HEK293 (cell line): ENCODE measurements around the gene CADM4.
A peak's percentile ranks its signal among the peaks of the same experiment; 100 is the strongest.

Source experiments
- CTCF ChIA-PET: fragments of 350-600 bp; formaldehyde crosslinking; extraction: SDS; loops from one replicate; lab custom pipeline; 2021; ENCODE audit warnings: antibody characterized with exemption; lab: Yijun Ruan, JAX
- POLR2A ChIA-PET: fragments of 300-600 bp; formaldehyde crosslinking; extraction: SDS; loops from one replicate; lab custom pipeline; 2020; ENCODE audit warnings: antibody characterized with exemption, inconsistent platforms; lab: Yijun Ruan, JAX
- H3K27ac ChIP-seq: fragments of 200-500 bp; sonication (Bioruptor generic); 2 replicates; pipeline ENCODE4 v1.5.1; 2014; ENCODE audit warnings: low read depth, low read length, control low read depth, inconsistent platforms; ENCODE audit errors: extremely low read depth
- H3K36me3 ChIP-seq, 2 experiments: fragments of 200-500 bp in 1 of 2; sonication (Bioruptor generic) in 1 of 2; 1 replicate in 1 of 2; 2 replicates in 1 of 2; pipeline ENCODE4 v1.5.1; 2014 to 2017; ENCODE audit warnings: inconsistent platforms in 2 of 2, low read length in 2 of 2; ENCODE audit not compliant: control insufficient read depth in 2 of 2, insufficient read depth in 1 of 2
- H3K4me1 ChIP-seq: fragments of 200-500 bp; sonication (Bioruptor generic); 2 replicates; pipeline ENCODE4 v1.5.1; 2014; ENCODE audit warnings: mild to moderate bottlenecking, low read length, inconsistent platforms; ENCODE audit not compliant: control insufficient read depth, insufficient read depth
- H3K4me3 ChIP-seq: 2 replicates; pipeline ENCODE4 v1.5.1; 2011; ENCODE audit warnings: low read depth, mild to moderate bottlenecking, control low read depth, low read length, moderate library complexity
- H3K9me3 ChIP-seq: fragments of 200-500 bp; sonication (Bioruptor generic); 2 replicates; pipeline ENCODE4 v1.5.1; 2014; ENCODE audit warnings: low read depth, low read length, inconsistent platforms; ENCODE audit not compliant: control insufficient read depth, insufficient read depth
- GFI1B ChIP-seq: fragments of 450-650 bp; formaldehyde crosslinking; IDR thresholded peaks from 2 replicates; pipeline ENCODE4 v1.5.1; 2016; ENCODE audit warnings: missing biosample characterization, missing genetic modification characterization
- INSM2 ChIP-seq: fragments of 450-650 bp; formaldehyde crosslinking; IDR thresholded peaks from 2 replicates; pipeline ENCODE4 v1.5.1; 2016; ENCODE audit warnings: missing biosample characterization, missing genetic modification characterization
- OVOL3 ChIP-seq: fragments of 450-650 bp; formaldehyde crosslinking; IDR thresholded peaks from 2 replicates; pipeline ENCODE4 v1.5.1; 2016; ENCODE audit warnings: missing biosample characterization, missing genetic modification characterization
- PRDM10 ChIP-seq: fragments of 450-650 bp; formaldehyde crosslinking; IDR thresholded peaks from 2 replicates; pipeline ENCODE4 v1.5.1; 2016; ENCODE audit warnings: missing biosample characterization, missing genetic modification characterization
- PRDM6 ChIP-seq: fragments of 450-650 bp; formaldehyde crosslinking; IDR thresholded peaks from 2 replicates; pipeline ENCODE4 v1.5.1; 2017; ENCODE audit warnings: missing biosample characterization, missing genetic modification characterization
- SCRT1 ChIP-seq: fragments of 450-650 bp; formaldehyde crosslinking; IDR thresholded peaks from 2 replicates; pipeline ENCODE4 v1.5.1; 2016; ENCODE audit warnings: missing biosample characterization, missing genetic modification characterization, borderline replicate concordance
- WT1 ChIP-seq: fragments of 450-650 bp; formaldehyde crosslinking; IDR thresholded peaks from 2 replicates; pipeline ENCODE4 v1.5.1; 2016; ENCODE audit warnings: missing biosample characterization, missing genetic modification characterization
- ZBTB20 ChIP-seq: fragments of 450-650 bp; formaldehyde crosslinking; IDR thresholded peaks from 2 replicates; pipeline ENCODE4 v1.5.1; 2016; ENCODE audit warnings: missing biosample characterization, missing genetic modification characterization
- ZBTB48 ChIP-seq: fragments of 450-650 bp; formaldehyde crosslinking; IDR thresholded peaks from 2 replicates; pipeline ENCODE4 v1.5.1; 2016; ENCODE audit warnings: missing biosample characterization, missing genetic modification characterization
- ZBTB8A ChIP-seq: fragments of 450-650 bp; formaldehyde crosslinking; IDR thresholded peaks from 2 replicates; pipeline ENCODE4 v1.5.1; 2016; ENCODE audit warnings: missing biosample characterization, missing genetic modification characterization
- ZNF10 ChIP-seq: fragments of 450-650 bp; formaldehyde crosslinking; IDR thresholded peaks from 2 replicates; pipeline ENCODE4 v1.5.1; 2017; ENCODE audit warnings: missing biosample characterization, missing genetic modification characterization
- ZNF138 ChIP-seq: fragments of 450-650 bp; formaldehyde crosslinking; IDR thresholded peaks from 2 replicates; pipeline ENCODE4 v1.5.1; 2016; ENCODE audit warnings: missing biosample characterization, missing genetic modification characterization, borderline replicate concordance
- ZNF18 ChIP-seq: fragments of 450-650 bp; formaldehyde crosslinking; IDR thresholded peaks from 2 replicates; pipeline ENCODE4 v1.5.1; 2016; ENCODE audit warnings: missing biosample characterization, missing genetic modification characterization
- ZNF2 ChIP-seq: fragments of 450-650 bp; formaldehyde crosslinking; IDR thresholded peaks from 2 replicates; pipeline ENCODE4 v1.5.1; 2016; ENCODE audit warnings: missing biosample characterization, missing genetic modification characterization
- ZNF202 ChIP-seq: fragments of 450-650 bp; formaldehyde crosslinking; IDR thresholded peaks from 2 replicates; pipeline ENCODE4 v1.5.1; 2016; ENCODE audit warnings: missing biosample characterization, missing genetic modification characterization, borderline replicate concordance
- ZNF292 ChIP-seq: fragments of 450-650 bp; formaldehyde crosslinking; IDR thresholded peaks from 2 replicates; pipeline ENCODE4 v1.5.1; 2016; ENCODE audit warnings: low read depth, missing biosample characterization, missing genetic modification characterization, borderline replicate concordance
- ZNF449 ChIP-seq: fragments of 450-650 bp; formaldehyde crosslinking; IDR thresholded peaks from 2 replicates; pipeline ENCODE4 v1.5.1; 2017; ENCODE audit warnings: missing biosample characterization, mild to moderate bottlenecking, missing genetic modification characterization, moderate library complexity
- ZNF48 ChIP-seq: fragments of 450-650 bp; formaldehyde crosslinking; IDR thresholded peaks from 2 replicates; pipeline ENCODE4 v1.5.1; 2016; ENCODE audit warnings: missing biosample characterization, missing genetic modification characterization
- ZNF488 ChIP-seq: fragments of 450-650 bp; formaldehyde crosslinking; IDR thresholded peaks from 2 replicates; pipeline ENCODE4 v1.5.1; 2016; ENCODE audit warnings: missing biosample characterization, missing genetic modification characterization
- ZNF548 ChIP-seq: fragments of 450-650 bp; formaldehyde crosslinking; IDR thresholded peaks from 2 replicates; pipeline ENCODE4 v1.5.1; 2016; ENCODE audit warnings: missing biosample characterization, missing genetic modification characterization
- ZNF555 ChIP-seq: fragments of 450-650 bp; formaldehyde crosslinking; conservative IDR thresholded peaks from 2 replicates; pipeline ENCODE4 v1.5.1; 2017; ENCODE audit warnings: missing biosample characterization, mild to moderate bottlenecking, missing genetic modification characterization, inconsistent platforms
- ZNF560 ChIP-seq: fragments of 450-650 bp; formaldehyde crosslinking; IDR thresholded peaks from 2 replicates; pipeline ENCODE4 v1.5.1; 2017; ENCODE audit warnings: missing biosample characterization, missing genetic modification characterization, borderline replicate concordance
- ZNF76 ChIP-seq: fragments of 450-650 bp; formaldehyde crosslinking; IDR thresholded peaks from 2 replicates; pipeline ENCODE4; 2016; ENCODE audit warnings: low read depth, missing biosample characterization, missing genetic modification characterization, borderline replicate concordance
- ZNF792 ChIP-seq: fragments of 450-650 bp; formaldehyde crosslinking; IDR thresholded peaks from 2 replicates; pipeline ENCODE4 v1.5.1; 2016; ENCODE audit warnings: missing biosample characterization, missing genetic modification characterization
- ZSCAN23 ChIP-seq: fragments of 450-650 bp; formaldehyde crosslinking; IDR thresholded peaks from 2 replicates; pipeline ENCODE4 v1.5.1; 2016; ENCODE audit warnings: missing biosample characterization, missing genetic modification characterization

Gene CADM4

GRCh38 chr19:43667876-43668405, 28.3 kb upstream of the CADM4 start:
- CTCF ChIA-PET: interaction anchor here (0.6 to 4.9 kb wide), 39 partner anchors 9 to 492 kb away, joined by 3 to 39 read pairs (median 6); partner anchors contain the start of genes ETHE1, IRGQ and ZNF576
- Histone ChIP-seq H3K9me3 (no peaks in the 10 kb centered on the region), H3K27ac (peak overlapping the region; percentile 81), H3K4me1 (peaks cover 42% of the 10 kb centered on the region), H3K36me3 (peaks cover 27 to 29% of the 10 kb centered on the region in 2 experiments; a peak in 2 of 3 replicates), H3K4me3 (peak overlapping the region; percentile 11)
- POLR2A ChIA-PET: interaction anchor here (0.7 to 3.6 kb wide), 62 partner anchors 9 to 544 kb away, joined by 3 to 64 read pairs (median 5); partner anchors contain the start of genes IRGC, IRGQ, PHLDB3 and PINLYP
- TF ChIP-seq PRDM6 (tag by site-specific recombination) (no peak), ZNF10 (no peak), WT1 (peak; percentile 56), ZNF48 (tag by site-specific recombination) (no peak), ZNF449 (no peak), ZBTB8A (peak; percentile 55), PRDM10 (tag by site-specific recombination) (peak; percentile 81), ZSCAN23 (tag by site-specific recombination) (no peak), ZNF555 (tag by site-specific recombination) (no peak), GFI1B (tag by site-specific recombination) (no peak; the same call in 1 of the 2 replicates), ZBTB48 (tag by site-specific recombination) (peak; percentile 41), ZNF560 (tag by site-specific recombination) (no peak), ZNF548 (tag by site-specific recombination) (0 out of 2 replicates have a peak, but pooled peaks have one; percentile 8), ZNF2 (tag by site-specific recombination) (peak; percentile 62; the same call in 1 of the 2 replicates), ZNF792 (0 out of 2 replicates have a peak, but pooled peaks have one; percentile 42), ZNF138 (tag by site-specific recombination) (no peak), ZBTB20 (tag by site-specific recombination) (peak; percentile 56; the same call in 1 of the 2 replicates), ZNF18 (tag by site-specific recombination) (no peak), ZNF488 (tag by site-specific recombination) (no peak), ZNF292 (tag by site-specific recombination) (no peak), INSM2 (tag by site-specific recombination) (no peak), SCRT1 (tag by site-specific recombination) (peak; percentile 26; the same call in 1 of the 2 replicates), ZNF76 (tag by site-specific recombination) (peak; percentile 56; the same call in 1 of the 2 replicates), ZNF202 (tag by site-specific recombination) (no peak), OVOL3 (tag by site-specific recombination) (no peak)
